ENCODE results near the gene PM20D1. TPM values are rescaled to one million over a fixed set of nuclear protein-coding genes. Genes with fewer than 3 reads are reported as not detected.

Gene PM20D1
- total RNA-seq, 1 donor from 2014 or later: 0.30 TPM

DNA sequence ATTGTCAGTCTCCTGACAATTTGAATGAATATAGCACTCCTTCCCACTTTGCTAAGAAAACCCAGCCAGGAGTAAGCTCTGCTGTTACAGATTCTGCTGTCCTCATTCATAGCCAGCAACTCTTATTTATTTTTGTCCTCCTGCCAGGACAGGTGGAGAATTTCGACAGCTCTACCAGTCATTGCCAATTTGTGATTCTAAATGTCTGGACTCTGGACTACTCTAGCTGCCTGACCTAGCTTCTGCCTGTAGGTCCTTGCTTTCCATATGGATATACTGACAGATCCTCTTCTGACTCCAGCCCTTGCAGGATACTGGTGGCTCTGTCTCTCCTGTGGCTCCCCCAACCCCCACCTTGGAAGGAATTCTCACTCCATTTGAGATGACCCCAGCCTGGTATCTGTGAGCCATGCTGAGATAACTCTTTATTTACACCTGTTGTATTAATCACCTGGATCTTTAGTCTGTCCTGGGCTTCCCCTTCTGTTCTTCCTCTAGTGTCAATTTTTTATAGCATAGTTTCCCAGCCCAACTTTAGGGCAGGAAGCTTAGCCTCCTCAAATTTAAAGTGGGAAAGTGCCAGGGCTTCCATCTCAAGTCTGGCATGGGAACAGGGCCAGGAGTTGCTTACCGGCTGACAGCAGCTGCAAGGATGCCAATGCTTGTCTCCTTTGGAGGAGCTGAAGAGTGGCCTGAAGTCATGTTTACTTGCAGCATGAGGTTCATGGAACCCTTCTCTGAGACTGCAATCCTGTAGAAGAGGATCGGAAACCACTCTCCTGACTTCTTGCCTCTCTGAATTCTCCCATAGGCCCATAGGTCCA lies 6.7 kb downstream of the PM20D1 start:
- no peaks in the 10 kb centered on the region for H3K36me3 ChIP-seq
- ATAC-seq: no peak
- H3K27me3 ChIP-seq (ENCODE audit: low read depth): no peaks in the 10 kb centered on the region
- intact Hi-C loops (cut with DNase I): no loop called here
- no peak overlapping the region for H3K27ac ChIP-seq
- no peaks in the 10 kb centered on the region for H3K9me3 ChIP-seq
- no peaks in the 10 kb centered on the region for H3K4me1 ChIP-seq
- DNase-seq: no peak
- TF ChIP-seq, protein P1, sequence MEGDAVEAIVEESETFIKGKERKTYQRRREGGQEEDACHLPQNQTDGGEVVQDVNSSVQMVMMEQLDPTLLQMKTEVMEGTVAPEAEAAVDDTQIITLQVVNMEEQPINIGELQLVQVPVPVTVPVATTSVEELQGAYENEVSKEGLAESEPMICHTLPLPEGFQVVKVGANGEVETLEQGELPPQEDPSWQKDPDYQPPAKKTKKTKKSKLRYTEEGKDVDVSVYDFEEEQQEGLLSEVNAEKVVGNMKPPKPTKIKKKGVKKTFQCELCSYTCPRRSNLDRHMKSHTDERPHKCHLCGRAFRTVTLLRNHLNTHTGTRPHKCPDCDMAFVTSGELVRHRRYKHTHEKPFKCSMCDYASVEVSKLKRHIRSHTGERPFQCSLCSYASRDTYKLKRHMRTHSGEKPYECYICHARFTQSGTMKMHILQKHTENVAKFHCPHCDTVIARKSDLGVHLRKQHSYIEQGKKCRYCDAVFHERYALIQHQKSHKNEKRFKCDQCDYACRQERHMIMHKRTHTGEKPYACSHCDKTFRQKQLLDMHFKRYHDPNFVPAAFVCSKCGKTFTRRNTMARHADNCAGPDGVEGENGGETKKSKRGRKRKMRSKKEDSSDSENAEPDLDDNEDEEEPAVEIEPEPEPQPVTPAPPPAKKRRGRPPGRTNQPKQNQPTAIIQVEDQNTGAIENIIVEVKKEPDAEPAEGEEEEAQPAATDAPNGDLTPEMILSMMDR (IDR thresholded peaks at IDR 0.05): no peak
- no peak overlapping the region for H3K4me3 ChIP-seq

GRCh38 chr1:205842229-205842628 lies 7.7 kb downstream of the PM20D1 start:
- Histone ChIP-seq H3K27ac (no peak overlapping the region), H3K27me3 (ENCODE audit: low read depth) (no peaks in the 10 kb centered on the region), H3K4me3 (no peak overlapping the region), H3K36me3 (no peaks in the 10 kb centered on the region), H3K9me3 (no peaks in the 10 kb centered on the region), H3K4me1 (no peaks in the 10 kb centered on the region)
- TF ChIP-seq, protein P1 (IDR thresholded peaks at IDR 0.05): no peak
- intact Hi-C loops (cut with DNase I): no loop called here
- ATAC-seq (no peak), DNase-seq (no peak)

- no peaks in the 10 kb centered on the region for H3K4me1 ChIP-seq
- H3K36me3 ChIP-seq: no peaks in the 10 kb centered on the region
- no peak for ATAC-seq
- no peaks in the 10 kb centered on the region for H3K27me3 ChIP-seq (ENCODE audit: low read depth)
- H3K9me3 ChIP-seq: no peaks in the 10 kb centered on the region
- H3K27ac ChIP-seq: no peak overlapping the region
- no peak for DNase-seq
- intact Hi-C loops (cut with DNase I): no loop called here
- H3K4me3 ChIP-seq: no peak overlapping the region
- TF ChIP-seq, protein P1 (IDR thresholded peaks at IDR 0.05): no peak
Observed at GRCh38 chr1:205840146-205840923, 9.6 kb downstream of the PM20D1 start.

DNA sequence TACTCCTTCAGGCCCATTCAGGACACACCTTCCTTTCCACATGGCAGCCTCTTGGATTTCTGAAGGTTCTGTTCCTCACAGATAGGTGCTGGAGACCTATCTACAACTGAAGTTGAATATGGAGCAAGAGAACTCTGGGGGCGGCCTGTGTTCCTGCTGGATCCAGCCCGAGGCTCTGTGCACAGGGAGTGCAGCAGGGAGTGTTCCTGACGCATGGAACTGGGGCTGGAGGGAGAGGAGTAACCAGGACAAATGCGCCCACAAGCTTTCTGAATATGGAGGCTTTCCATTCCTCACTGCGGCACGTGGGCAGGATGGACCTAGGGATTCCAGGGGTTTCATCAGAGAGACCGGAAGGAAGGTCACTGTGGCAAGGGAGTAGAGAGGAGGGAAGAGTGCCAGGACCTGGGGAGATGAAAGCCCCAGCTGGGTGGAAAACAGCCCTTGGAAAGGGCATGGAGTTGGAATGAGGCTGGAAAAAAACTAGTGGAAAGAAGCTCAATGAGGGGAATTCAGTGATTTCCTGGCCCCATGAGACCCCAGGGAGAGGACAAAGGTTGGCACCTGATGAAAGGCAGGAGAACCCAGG lies 12.5 kb downstream of the PM20D1 start:
- Histone ChIP-seq H3K4me1 (peaks cover 3% of the 10 kb centered on the region), H3K27ac (no peak overlapping the region), H3K36me3 (no peaks in the 10 kb centered on the region), H3K9me3 (no peaks in the 10 kb centered on the region), H3K4me3 (no peak overlapping the region), H3K27me3 (ENCODE audit: low read depth) (no peaks in the 10 kb centered on the region)
- intact Hi-C loops (cut with DNase I): no loop called here
- TF ChIP-seq, protein P1 (IDR thresholded peaks at IDR 0.05): no peak
- ATAC-seq (no peak), DNase-seq (no peak)

DNA sequence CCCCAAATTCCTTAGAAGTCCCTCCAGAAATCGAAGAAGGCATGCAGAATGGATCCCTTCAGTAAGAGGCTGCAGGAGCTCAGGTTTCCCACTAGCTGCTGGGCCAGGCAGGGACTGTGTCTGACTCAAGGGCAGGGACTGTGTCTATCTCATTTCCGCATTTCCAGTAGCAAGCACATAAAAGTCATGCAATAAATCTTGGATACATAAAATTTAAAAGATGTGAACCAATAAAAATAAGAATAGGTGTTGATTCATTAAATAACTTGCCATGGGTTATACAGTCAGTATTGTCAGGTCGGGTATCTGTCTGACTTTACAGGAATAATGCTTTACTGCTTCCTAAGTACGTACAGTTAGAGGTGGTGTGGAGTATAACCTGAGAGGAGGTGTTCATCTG lies 15.2 kb downstream of the PM20D1 start:
- no peaks in the 10 kb centered on the region for H3K36me3 ChIP-seq
- no peaks in the 10 kb centered on the region for H3K9me3 ChIP-seq
- TF ChIP-seq, protein P1 (IDR thresholded peaks at IDR 0.05): no peak
- H3K27me3 ChIP-seq (ENCODE audit: low read depth): no peaks in the 10 kb centered on the region
- no peak for ATAC-seq
- no peak for DNase-seq
- intact Hi-C loops (cut with DNase I): no loop called here
- no peak overlapping the region for H3K27ac ChIP-seq
- no peak overlapping the region for H3K4me3 ChIP-seq
- H3K4me1 ChIP-seq: peaks cover 3% of the 10 kb centered on the region
